K562 (cell line): ENCODE results near the gene ZFP36. TPM values are rescaled to one million over a fixed set of nuclear protein-coding genes. Genes with fewer than 3 reads are reported as not detected.

Experiments
- BACH1 ChIP-seq: fragments of 200-800 bp; sonication (Bioruptor generic); IDR thresholded peaks from 2 replicates; pipeline ENCODE4 v1.6.1; 2016; ENCODE audit warnings: missing genetic modification characterization, missing compliant biosample characterization
- BRD9 ChIP-seq: fragments of 450-650 bp; IDR thresholded peaks from 2 replicates; pipeline ENCODE4 v1.6.1; 2018; ENCODE audit warnings: low read depth; ENCODE audit not compliant: partially characterized antibody
- CHD1 ChIP-seq: fragments of 200-600 bp; sonication (generic); IDR thresholded peaks from one replicate; pipeline ENCODE4 v1.6.1; 2012; ENCODE audit warnings: mild to moderate bottlenecking, moderate library complexity, low read length, inconsistent platforms
- GTF3C2 ChIP-seq: IDR thresholded peaks from 3 replicates; pipeline ENCODE4 v1.6.1; 2011; ENCODE audit warnings: borderline replicate concordance, mild to moderate bottlenecking, moderate library complexity; ENCODE audit not compliant: insufficient read length; ENCODE audit errors: extremely low read depth
- HMG20A ChIP-seq: fragments of 450-650 bp; formaldehyde crosslinking; conservative IDR thresholded peaks from 2 replicates; pipeline ENCODE4 v1.4.0; 2020; ENCODE audit warnings: mild to moderate bottlenecking, mixed read lengths
- MCM5 ChIP-seq: fragments of 450-650 bp; IDR thresholded peaks from 2 replicates; pipeline ENCODE4 v1.6.1; 2016; ENCODE audit warnings: low read depth
- MECOM ChIP-seq: fragments of 250-450 bp; sonication (Bioruptor Pico); IDR thresholded peaks from 2 replicates; pipeline ENCODE4 v1.8.0; 2022; ENCODE audit warnings: inconsistent platforms
- MEF2A ChIP-seq: IDR thresholded peaks from 2 replicates; pipeline ENCODE4 v1.6.1; 2011; ENCODE audit warnings: low read depth, mild to moderate bottlenecking, low read length, moderate library complexity; ENCODE audit not compliant: control insufficient read depth
- MLX ChIP-seq, 2 experiments: fragments of 450-650 bp in 1 of 2; sonication (generic) in 1 of 2; formaldehyde crosslinking; conservative IDR thresholded peaks; 2 replicates each; pipeline versions ENCODE4 v1.4.0 to v1.8.1; 2020 to 2022; ENCODE audit warnings: mild to moderate bottlenecking in 1 of 2, missing genetic modification reagents in 1 of 2
- MTA3 ChIP-seq: fragments of 450-650 bp; formaldehyde crosslinking; IDR thresholded peaks from 2 replicates; pipeline ENCODE4 v1.6.1; 2017; ENCODE audit warnings: mild to moderate bottlenecking, borderline replicate concordance
- MYC ChIP-seq, 2 experiments: fragments of 250-450 bp in 1 of 2; sonication (Bioruptor Pico) in 1 of 2; IDR thresholded peaks; 2 replicates each; pipeline versions ENCODE4 v1.5.1 to v1.6.1; 2012 to 2021; ENCODE audit warnings: low read depth in 2 of 2, borderline replicate concordance in 1 of 2, improper control_type of control experiment in 1 of 2, low read length in 1 of 2, mild to moderate bottlenecking in 1 of 2, moderate library complexity in 1 of 2
- NCOA6 ChIP-seq: fragments of 450-650 bp; IDR thresholded peaks from 2 replicates; pipeline ENCODE4 v1.6.1; 2017; ENCODE audit warnings: mild to moderate bottlenecking
- NFIC ChIP-seq: fragments of 450-650 bp; IDR thresholded peaks from 2 replicates; pipeline ENCODE4 v1.6.1; 2017; ENCODE audit warnings: mild to moderate bottlenecking, inconsistent platforms
- PHF20 ChIP-seq: fragments of 450-650 bp; IDR thresholded peaks from 2 replicates; pipeline ENCODE4 v1.6.1; 2018; ENCODE audit not compliant: partially characterized antibody
- RBM15 ChIP-seq: fragments of 200-400 bp; formaldehyde crosslinking; IDR thresholded peaks from 2 replicates; pipeline ENCODE4 v1.6.1; 2018; ENCODE audit warnings: mild to moderate bottlenecking, low read length, moderate library complexity; ENCODE audit not compliant: insufficient read depth
- SRF ChIP-seq, 2 experiments: fragments of 250-450, 450-650 bp in 1 of 2; sonication (Bioruptor Pico) in 1 of 2; sonication (generic) in 1 of 2; formaldehyde crosslinking; IDR thresholded peaks; 2 replicates each; pipeline versions ENCODE4 v1.5.0 to v1.5.1; 2020 to 2022; ENCODE audit warnings: mild to moderate bottlenecking in 1 of 2, missing genetic modification reagents in 1 of 2
- TARDBP ChIP-seq: fragments of 450-650 bp; IDR thresholded peaks from 2 replicates; pipeline ENCODE4 v1.6.1; 2016
- U2AF2 ChIP-seq: fragments of 200-400 bp; formaldehyde crosslinking; optimal IDR thresholded peaks from 2 replicates; pipeline ENCODE3; 2017; ENCODE audit warnings: low read depth, mild to moderate bottlenecking, low read length
- ZNF354B ChIP-seq: fragments of 250-450 bp; sonication (Bioruptor Pico); IDR thresholded peaks from 2 replicates; pipeline ENCODE4 v1.4.0; 2020
- ZNF778 ChIP-seq: fragments of 450-650 bp; formaldehyde crosslinking; IDR thresholded peaks from 2 replicates; pipeline ENCODE4 v1.4.0; 2020; ENCODE audit warnings: mild to moderate bottlenecking, moderate library complexity
- polyA plus RNA-seq, 8 experiments: library from polyadenylated mRNA; depleted of rRNA in 4 of 8; stranded (reverse) in 5 of 8; unstranded in 3 of 8; fragments of >200 nt; fragmentation: Nextera tagmentation in 2 of 8; fragmentation: Illumina TruSeq in 1 of 8; extraction: Ambion mirVana in 2 of 8; extraction: Trizol in 1 of 8; gene quantifications; 2 replicates each; pipeline versions ENCODE4 v1.2.1 to v1.2.3, GENCODE V29; 2011 to 2014; ENCODE audit warnings: inconsistent platforms in 1 of 8, missing spikeins in 1 of 8
- total RNA-seq, 7 experiments: library from RNA; depleted of rRNA in 6 of 7; stranded (reverse); fragments of >200 nt in 6 of 7; fragmentation: Illumina TruSeq in 2 of 7; extraction: Trizol in 2 of 7; gene quantifications; 2 replicates each; pipeline versions ENCODE4 v1.2.1 to v1.2.3, GENCODE V29; 2011 to 2021; ENCODE audit warnings: low replicate concordance in 1 of 7
- TF ChIP-seq, protein P1 (sequence below), 2 experiments: fragments of 450-650 bp; IDR thresholded peaks; 2 replicates each; pipeline ENCODE4 v1.6.1; 2018; ENCODE audit warnings: mild to moderate bottlenecking in 2 of 2, low read depth in 1 of 2; ENCODE audit not compliant: partially characterized antibody in 2 of 2

ZFP36 gene
- total and polyA plus RNA-seq, 9 of the 15 experiments (the other 6 are each of a cell fraction or from before 2014, with no cell fraction given), result 1.0 to 20.1 (median 3.5) TPM

DNA sequence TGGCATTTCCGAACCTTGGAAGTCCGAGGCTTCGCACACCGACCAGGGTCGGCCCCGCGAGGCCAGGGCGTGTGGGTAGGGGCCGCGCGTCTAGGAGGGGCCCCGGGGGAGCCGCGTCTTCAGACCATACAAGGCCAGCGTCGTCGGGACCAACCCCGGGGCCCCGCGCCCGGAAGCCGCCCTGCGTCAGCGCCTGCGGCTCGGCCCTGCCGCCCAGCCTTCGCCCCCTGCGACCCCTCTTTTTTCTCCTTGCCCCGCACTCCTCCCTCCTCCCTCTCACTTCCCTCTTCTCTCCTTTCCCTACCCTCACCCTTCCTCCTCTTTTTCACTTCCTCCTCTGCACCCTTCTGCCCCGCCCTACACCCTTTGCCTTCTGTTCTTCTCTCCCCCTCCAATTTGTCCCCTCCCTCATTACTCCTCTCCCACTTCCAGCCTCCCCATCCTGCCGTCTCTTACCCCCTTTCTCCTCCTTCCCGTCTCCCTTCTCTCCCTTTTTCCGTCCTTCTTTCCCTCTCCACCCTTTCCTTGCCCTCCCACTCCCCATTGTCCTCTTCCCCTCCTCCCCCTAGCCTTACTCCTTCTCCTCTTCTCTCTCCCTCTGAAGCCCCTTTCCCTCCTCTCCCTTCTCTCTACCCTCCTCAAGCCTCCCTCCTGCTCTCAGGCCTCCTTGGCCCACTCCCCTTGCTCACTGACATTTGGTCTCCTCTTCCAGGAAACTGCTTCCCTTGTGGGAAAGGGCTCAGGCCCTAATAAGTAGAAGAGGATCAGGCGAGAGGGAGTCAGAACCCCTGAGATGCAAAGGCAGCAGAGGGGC is 3.6 kb downstream of the ZFP36 start (continued):
- TF ChIP-seq MLX (CRISPR knock-in tag; conservative IDR thresholded peaks at IDR 0.05), result no peak
- no peak for TF ChIP-seq TARDBP
- no peak for TF ChIP-seq NCOA6
- no peak for TF ChIP-seq MCM5
- no peak for TF ChIP-seq GTF3C2
- peak; percentile 27; the same call in 1 of the 2 replicates for TF ChIP-seq MTA3
- peak; percentile 61 for TF ChIP-seq PHF20
- peak; percentile 85 for TF ChIP-seq BRD9
- TF ChIP-seq, protein P1, sequence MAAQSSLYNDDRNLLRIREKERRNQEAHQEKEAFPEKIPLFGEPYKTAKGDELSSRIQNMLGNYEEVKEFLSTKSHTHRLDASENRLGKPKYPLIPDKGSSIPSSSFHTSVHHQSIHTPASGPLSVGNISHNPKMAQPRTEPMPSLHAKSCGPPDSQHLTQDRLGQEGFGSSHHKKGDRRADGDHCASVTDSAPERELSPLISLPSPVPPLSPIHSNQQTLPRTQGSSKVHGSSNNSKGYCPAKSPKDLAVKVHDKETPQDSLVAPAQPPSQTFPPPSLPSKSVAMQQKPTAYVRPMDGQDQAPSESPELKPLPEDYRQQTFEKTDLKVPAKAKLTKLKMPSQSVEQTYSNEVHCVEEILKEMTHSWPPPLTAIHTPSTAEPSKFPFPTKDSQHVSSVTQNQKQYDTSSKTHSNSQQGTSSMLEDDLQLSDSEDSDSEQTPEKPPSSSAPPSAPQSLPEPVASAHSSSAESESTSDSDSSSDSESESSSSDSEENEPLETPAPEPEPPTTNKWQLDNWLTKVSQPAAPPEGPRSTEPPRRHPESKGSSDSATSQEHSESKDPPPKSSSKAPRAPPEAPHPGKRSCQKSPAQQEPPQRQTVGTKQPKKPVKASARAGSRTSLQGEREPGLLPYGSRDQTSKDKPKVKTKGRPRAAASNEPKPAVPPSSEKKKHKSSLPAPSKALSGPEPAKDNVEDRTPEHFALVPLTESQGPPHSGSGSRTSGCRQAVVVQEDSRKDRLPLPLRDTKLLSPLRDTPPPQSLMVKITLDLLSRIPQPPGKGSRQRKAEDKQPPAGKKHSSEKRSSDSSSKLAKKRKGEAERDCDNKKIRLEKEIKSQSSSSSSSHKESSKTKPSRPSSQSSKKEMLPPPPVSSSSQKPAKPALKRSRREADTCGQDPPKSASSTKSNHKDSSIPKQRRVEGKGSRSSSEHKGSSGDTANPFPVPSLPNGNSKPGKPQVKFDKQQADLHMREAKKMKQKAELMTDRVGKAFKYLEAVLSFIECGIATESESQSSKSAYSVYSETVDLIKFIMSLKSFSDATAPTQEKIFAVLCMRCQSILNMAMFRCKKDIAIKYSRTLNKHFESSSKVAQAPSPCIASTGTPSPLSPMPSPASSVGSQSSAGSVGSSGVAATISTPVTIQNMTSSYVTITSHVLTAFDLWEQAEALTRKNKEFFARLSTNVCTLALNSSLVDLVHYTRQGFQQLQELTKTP (IDR thresholded peaks at IDR 0.05; ENCODE audit: low read depth in 1 of 2, partially characterized antibody in 2 of 2), result peak; percentile 71 to 88
- no peak for TF ChIP-seq MECOM (CRISPR knock-in tag)
- TF ChIP-seq RBM15, result no peak
- TF ChIP-seq MEF2A, result no peak
- TF ChIP-seq NFIC, result peak; percentile 20; the same call in 1 of the 2 replicates
- no peak for TF ChIP-seq U2AF2
- no peak for TF ChIP-seq ZNF778
- TF ChIP-seq SRF (CRISPR knock-in tag; IDR thresholded peaks at IDR 0.05), result peak; percentile 52 to 88; a peak in 2 of 4 replicates
- no peak for TF ChIP-seq BACH1 (tag)
- TF ChIP-seq MYC (IDR thresholded peaks at IDR 0.05; ENCODE audit: low read depth, low read length), result no peak
- TF ChIP-seq MYC (CRISPR knock-in tag; IDR thresholded peaks at IDR 0.05; ENCODE audit: borderline replicate concordance, low read depth), result no peak
- no peak for TF ChIP-seq HMG20A (CRISPR knock-in tag)
- TF ChIP-seq ZNF354B (CRISPR knock-in tag), result no peak
- no peak for TF ChIP-seq CHD1
